NCI-H2196 treated with DMSO at 0.1 percent for 48 hours (cell line): ENCODE data around the gene SIGLECL1.
"Not testable (repeated sequence)": the region's sequence is repeated elsewhere in the genome, so short reads cannot be mapped to it uniquely, and the experiment has no call there.

Source experiments
- DNase-seq: peaks from one replicate; lab custom pipeline; 2025; ENCODE audit not compliant: unreplicated experiment; lab: John Stamatoyannopoulos, UW

SIGLECL1 gene

GRCh38 chr19:51250786-51251467, at the start of gene SIGLECL1:
Gene SIGLECL1, plus strand, starts transcription at chr19:51251080. Its CDS starts 12,993 bp downstream, at chr19:51264073.
- DNase-seq: no peak

GRCh38 chr19:51201712-51202111, 49.2 kb upstream of the SIGLECL1 start:
- DNase-seq: no peak

- DNase-seq: no peak
Observed at GRCh38 chr19:51203916-51204315, 47.0 kb upstream of the SIGLECL1 start.

- DNase-seq: no peak
Observed at GRCh38 chr19:51204321-51204720, 46.6 kb upstream of the SIGLECL1 start.

GRCh38 chr19:51207747-51208146, 43.1 kb upstream of the SIGLECL1 start:
- DNase-seq: no peak

- DNase-seq: no peak
Observed at GRCh38 chr19:51210191-51210784, 40.6 kb upstream of the SIGLECL1 start.

- DNase-seq: not testable (repeated sequence)
Observed at GRCh38 chr19:51210874-51211361, 40.0 kb upstream of the SIGLECL1 start.

- DNase-seq: no peak
Observed at GRCh38 chr19:51211833-51212232, 39.0 kb upstream of the SIGLECL1 start.

GRCh38 chr19:51219307-51219706, 31.6 kb upstream of the SIGLECL1 start:
- no peak for DNase-seq

- DNase-seq: no peak
Observed at GRCh38 chr19:51219971-51220370, 30.9 kb upstream of the SIGLECL1 start.

GRCh38 chr19:51220996-51221395, 29.9 kb upstream of the SIGLECL1 start:
- no peak for DNase-seq

- DNase-seq: no peak
Observed at GRCh38 chr19:51224163-51224641, 26.7 kb upstream of the SIGLECL1 start.

GRCh38 chr19:51224898-51225393, 25.9 kb upstream of the SIGLECL1 start, which contains the start of gene CD33:
Gene CD33, plus strand, starts transcription at chr19:51225080. Its CDS starts 39 bp downstream, at chr19:51225119.
- not testable (repeated sequence) for DNase-seq

GRCh38 chr19:51226067-51226466, 24.8 kb upstream of the SIGLECL1 start:
- DNase-seq: no peak

GRCh38 chr19:51227326-51227725, 23.6 kb upstream of the SIGLECL1 start:
- DNase-seq: no peak

- DNase-seq: no peak
Observed at GRCh38 chr19:51227966-51228365, 22.9 kb upstream of the SIGLECL1 start.

GRCh38 chr19:51240866-51241265, 10.0 kb upstream of the SIGLECL1 start:
- no peak for DNase-seq

- DNase-seq: no peak
Observed at GRCh38 chr19:51242881-51243630, 7.8 kb upstream of the SIGLECL1 start.

GRCh38 chr19:51246164-51246552, 4.7 kb upstream of the SIGLECL1 start:
- DNase-seq: no peak

- DNase-seq: no peak
Observed at GRCh38 chr19:51247972-51248590, 2.8 kb upstream of the SIGLECL1 start.

- DNase-seq: no peak
Observed at GRCh38 chr19:51251468-51251820, 564 bp downstream of the SIGLECL1 start.
